Adrenal gland (tissue), 5 donors: ENCODE results near the gene MCRIP1.

ENCODE experiments used
- POLR2A ChIP-seq, 2 donors: fragments of 450-650 bp; IDR thresholded peaks; one replicate each; pipeline ENCODE4 v1.6.1; 2017; ENCODE audit warnings: antibody characterized with exemption in 2 of 2, mild to moderate bottlenecking in 2 of 2, moderate library complexity in 1 of 2
- TF ChIP-seq, protein P1 (sequence below), 6 experiments: fragments of 450-650 bp in 4 of 6; fragments of 200-600 bp in 2 of 6; sonication (generic) in 1 of 6; IDR thresholded peaks; 1 replicate in 5 of 6; 2 replicates in 1 of 6; pipeline versions ENCODE4 v1.5.1 to v1.8.0; 2016 to 2021; ENCODE audit warnings: antibody characterized with exemption in 6 of 6, mild to moderate bottlenecking in 2 of 6, moderate library complexity in 1 of 6
- donor health status: DM: no; HTN: no; CAD: no.

- TF ChIP-seq, protein P1, sequence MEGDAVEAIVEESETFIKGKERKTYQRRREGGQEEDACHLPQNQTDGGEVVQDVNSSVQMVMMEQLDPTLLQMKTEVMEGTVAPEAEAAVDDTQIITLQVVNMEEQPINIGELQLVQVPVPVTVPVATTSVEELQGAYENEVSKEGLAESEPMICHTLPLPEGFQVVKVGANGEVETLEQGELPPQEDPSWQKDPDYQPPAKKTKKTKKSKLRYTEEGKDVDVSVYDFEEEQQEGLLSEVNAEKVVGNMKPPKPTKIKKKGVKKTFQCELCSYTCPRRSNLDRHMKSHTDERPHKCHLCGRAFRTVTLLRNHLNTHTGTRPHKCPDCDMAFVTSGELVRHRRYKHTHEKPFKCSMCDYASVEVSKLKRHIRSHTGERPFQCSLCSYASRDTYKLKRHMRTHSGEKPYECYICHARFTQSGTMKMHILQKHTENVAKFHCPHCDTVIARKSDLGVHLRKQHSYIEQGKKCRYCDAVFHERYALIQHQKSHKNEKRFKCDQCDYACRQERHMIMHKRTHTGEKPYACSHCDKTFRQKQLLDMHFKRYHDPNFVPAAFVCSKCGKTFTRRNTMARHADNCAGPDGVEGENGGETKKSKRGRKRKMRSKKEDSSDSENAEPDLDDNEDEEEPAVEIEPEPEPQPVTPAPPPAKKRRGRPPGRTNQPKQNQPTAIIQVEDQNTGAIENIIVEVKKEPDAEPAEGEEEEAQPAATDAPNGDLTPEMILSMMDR (IDR thresholded peaks at IDR 0.05): no peak
- no peak for TF ChIP-seq POLR2A (IDR thresholded peaks at IDR 0.05)
These were observed 15.3 kb downstream of the MCRIP1 start for GRCh38 chr17:81817758-81818147.
